Measurements from ENCODE around the gene SARDH.

SARDH gene

DNA sequence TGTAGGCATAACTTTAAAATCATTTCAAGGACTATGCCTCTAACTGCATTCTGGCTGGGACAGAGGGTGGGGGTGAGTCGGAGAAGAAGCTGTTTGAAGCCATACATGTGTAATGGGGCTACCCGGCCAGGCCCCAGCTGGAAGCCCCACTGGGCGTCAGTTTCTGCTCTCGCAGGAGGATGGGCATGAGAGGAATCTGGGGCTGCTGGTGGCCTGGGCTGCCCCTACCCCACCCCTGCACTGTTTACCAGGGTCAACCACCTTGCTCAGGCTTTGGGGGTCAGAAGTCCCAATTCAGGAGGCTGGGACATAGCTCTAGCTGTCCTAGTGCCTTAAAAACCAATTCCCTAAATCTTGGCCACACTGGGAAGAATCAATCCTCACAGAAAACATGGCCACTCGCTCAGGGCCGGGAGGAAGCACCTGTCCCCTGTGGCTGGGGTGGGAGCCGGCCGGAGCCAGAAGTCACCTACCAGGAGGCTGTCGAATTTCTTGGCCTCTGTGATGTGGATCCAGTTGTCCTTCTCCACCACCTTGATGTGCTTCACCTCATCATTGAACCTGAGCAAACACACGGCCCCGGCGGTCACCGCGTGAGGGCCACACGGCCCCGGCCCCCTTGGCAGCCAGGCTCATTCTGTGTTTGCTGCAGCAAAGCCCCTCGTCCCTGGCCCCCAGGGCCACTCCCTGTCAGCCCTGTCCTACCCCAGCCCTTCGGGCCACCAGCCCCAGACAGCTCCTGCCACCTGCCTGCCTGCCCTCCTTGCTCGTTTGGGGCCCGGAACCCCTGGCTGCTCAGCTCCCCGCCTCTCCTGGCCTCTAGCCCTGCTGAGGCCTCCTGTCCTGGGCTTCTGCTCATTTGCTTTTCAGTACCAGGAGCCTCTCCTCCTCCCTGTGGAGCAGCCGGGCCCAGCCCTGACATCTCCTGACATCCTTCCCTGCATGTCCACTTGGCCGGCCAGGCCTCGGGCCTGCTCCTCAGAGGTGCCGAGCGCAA lies 33.6 kb upstream of the SARDH start:
- Histone ChIP-seq H3K36me3 (replicated peaks; ENCODE audit: insufficient read depth, low read length) (no peaks in the 10 kb centered on the region), H3K79me2 (ENCODE audit: low read length) (no peaks in the 10 kb centered on the region), H3K4me2 (ENCODE audit: low read depth, low read length) (no peak overlapping the region), H3K27ac (ENCODE audit: low read length) (no peak overlapping the region), H3K4me1 (ENCODE audit: low read length) (no peaks in the 10 kb centered on the region), H4K20me1 (ENCODE audit: insufficient read depth, low read length) (no peaks in the 10 kb centered on the region), H3K9ac (ENCODE audit: low read length) (no peak overlapping the region), H3K9me3 (replicated peaks; ENCODE audit: insufficient read depth, low read length) (no peaks in the 10 kb centered on the region), H3K9me2 (replicated peaks; ENCODE audit: insufficient read depth, low read length) (no peaks in the 10 kb centered on the region), H3F3A (ENCODE audit: insufficient read depth, low read length) (no peaks in the 10 kb centered on the region), H2AFZ (ENCODE audit: low read length) (no peak overlapping the region), H3K4me3 (ENCODE audit: low read length) (no peak overlapping the region), H3K27me3 (replicated peaks; ENCODE audit: insufficient read depth, low read length) (peaks cover 16% of the 10 kb centered on the region)
- DNase-seq = no peak
- TF ChIP-seq EZH2phosphoT487 (IDR thresholded peaks at IDR 0.05; ENCODE audit: low read length) = no peak
- TF ChIP-seq EZH2 (optimal IDR thresholded peaks at IDR 0.05; ENCODE audit: low read depth, low read length) = no peak
- TF ChIP-seq, protein P1, sequence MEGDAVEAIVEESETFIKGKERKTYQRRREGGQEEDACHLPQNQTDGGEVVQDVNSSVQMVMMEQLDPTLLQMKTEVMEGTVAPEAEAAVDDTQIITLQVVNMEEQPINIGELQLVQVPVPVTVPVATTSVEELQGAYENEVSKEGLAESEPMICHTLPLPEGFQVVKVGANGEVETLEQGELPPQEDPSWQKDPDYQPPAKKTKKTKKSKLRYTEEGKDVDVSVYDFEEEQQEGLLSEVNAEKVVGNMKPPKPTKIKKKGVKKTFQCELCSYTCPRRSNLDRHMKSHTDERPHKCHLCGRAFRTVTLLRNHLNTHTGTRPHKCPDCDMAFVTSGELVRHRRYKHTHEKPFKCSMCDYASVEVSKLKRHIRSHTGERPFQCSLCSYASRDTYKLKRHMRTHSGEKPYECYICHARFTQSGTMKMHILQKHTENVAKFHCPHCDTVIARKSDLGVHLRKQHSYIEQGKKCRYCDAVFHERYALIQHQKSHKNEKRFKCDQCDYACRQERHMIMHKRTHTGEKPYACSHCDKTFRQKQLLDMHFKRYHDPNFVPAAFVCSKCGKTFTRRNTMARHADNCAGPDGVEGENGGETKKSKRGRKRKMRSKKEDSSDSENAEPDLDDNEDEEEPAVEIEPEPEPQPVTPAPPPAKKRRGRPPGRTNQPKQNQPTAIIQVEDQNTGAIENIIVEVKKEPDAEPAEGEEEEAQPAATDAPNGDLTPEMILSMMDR (IDR thresholded peaks at IDR 0.05; ENCODE audit: low read length) = no peak

- Histone ChIP-seq H4K20me1 (ENCODE audit: insufficient read depth, low read length) (no peaks in the 10 kb centered on the region), H3K4me2 (ENCODE audit: low read depth, low read length) (no peak overlapping the region), H2AFZ (ENCODE audit: low read length) (no peak overlapping the region), H3K9me2 (replicated peaks; ENCODE audit: insufficient read depth, low read length) (no peaks in the 10 kb centered on the region), H3K27me3 (replicated peaks; ENCODE audit: insufficient read depth, low read length) (peaks cover 11% of the 10 kb centered on the region), H3K4me3 (ENCODE audit: low read length) (no peak overlapping the region), H3F3A (ENCODE audit: insufficient read depth, low read length) (no peaks in the 10 kb centered on the region), H3K36me3 (replicated peaks; ENCODE audit: insufficient read depth, low read length) (no peaks in the 10 kb centered on the region), H3K9me3 (replicated peaks; ENCODE audit: insufficient read depth, low read length) (no peaks in the 10 kb centered on the region), H3K27ac (ENCODE audit: low read length) (no peak overlapping the region), H3K79me2 (ENCODE audit: low read length) (no peaks in the 10 kb centered on the region), H3K4me1 (ENCODE audit: low read length) (no peaks in the 10 kb centered on the region), H3K9ac (ENCODE audit: low read length) (no peak overlapping the region)
- DNase-seq = no peak
- TF ChIP-seq EZH2phosphoT487 (IDR thresholded peaks at IDR 0.05; ENCODE audit: low read length) (no peak), EZH2 (optimal IDR thresholded peaks at IDR 0.05; ENCODE audit: low read depth, low read length) (no peak)
- TF ChIP-seq, protein P1 (IDR thresholded peaks at IDR 0.05; ENCODE audit: low read length) = no peak
Measured at GRCh38 chr9:133770076-133770777, 32.1 kb upstream of the SARDH start.

- Histone ChIP-seq H3K36me3 (replicated peaks; ENCODE audit: insufficient read depth, low read length) (no peaks in the 10 kb centered on the region), H3K4me3 (ENCODE audit: low read length) (no peak overlapping the region), H3K4me2 (ENCODE audit: low read depth, low read length) (no peak overlapping the region), H3K27me3 (replicated peaks; ENCODE audit: insufficient read depth, low read length) (peaks cover 17% of the 10 kb centered on the region), H3K79me2 (ENCODE audit: low read length) (no peaks in the 10 kb centered on the region), H2AFZ (ENCODE audit: low read length) (no peak overlapping the region), H3F3A (ENCODE audit: insufficient read depth, low read length) (no peaks in the 10 kb centered on the region), H4K20me1 (ENCODE audit: insufficient read depth, low read length) (no peaks in the 10 kb centered on the region), H3K27ac (ENCODE audit: low read length) (no peak overlapping the region), H3K4me1 (ENCODE audit: low read length) (no peaks in the 10 kb centered on the region), H3K9ac (ENCODE audit: low read length) (no peak overlapping the region), H3K9me3 (replicated peaks; ENCODE audit: insufficient read depth, low read length) (no peaks in the 10 kb centered on the region), H3K9me2 (replicated peaks; ENCODE audit: insufficient read depth, low read length) (no peaks in the 10 kb centered on the region)
- no peak for DNase-seq
- TF ChIP-seq EZH2 (optimal IDR thresholded peaks at IDR 0.05; ENCODE audit: low read depth, low read length) (no peak), EZH2phosphoT487 (IDR thresholded peaks at IDR 0.05; ENCODE audit: low read length) (no peak)
- TF ChIP-seq, protein P1 (IDR thresholded peaks at IDR 0.05; ENCODE audit: low read length) = no peak
Measured at GRCh38 chr9:133769511-133770075, 31.4 kb upstream of the SARDH start.
